Liver (tissue), 9 donors: ENCODE data around the gene KIF1A. TPM values are rescaled to one million over a fixed set of nuclear protein-coding genes. Genes with fewer than 3 reads are reported as not detected.

ENCODE experiments used
- DNase-seq: peaks from one replicate; pipeline ENCODE4 v3.0.0-alpha.2; 2017; ENCODE audit warnings: low spot score
- H3K27ac ChIP-seq, 2 donors: one replicate each; pipeline ENCODE4 v1.7.0; 2013; ENCODE audit warnings: inconsistent platforms in 2 of 2, low read length in 2 of 2, control low read depth in 1 of 2, low read depth in 1 of 2, mild to moderate bottlenecking in 1 of 2
- H3K27me3 ChIP-seq, 4 donors: one replicate each; pipeline versions ENCODE4 v1.6.1 to v1.7.0; 2013; ENCODE audit warnings: low read length in 3 of 4, inconsistent platforms in 1 of 4, mild to moderate bottlenecking in 1 of 4, moderate library complexity in 1 of 4; ENCODE audit not compliant: control insufficient read depth in 4 of 4, insufficient read depth in 4 of 4
- H3K36me3 ChIP-seq, 4 donors: one replicate each; pipeline versions ENCODE4 v1.6.1 to v1.7.0; 2013; ENCODE audit warnings: low read length in 3 of 4, mild to moderate bottlenecking in 3 of 4, low read depth in 1 of 4, moderate library complexity in 1 of 4; ENCODE audit not compliant: control insufficient read depth in 4 of 4, insufficient read depth in 3 of 4
- H3K4me1 ChIP-seq, 4 donors: one replicate each; pipeline versions ENCODE4 v1.6.1 to v1.7.0; 2013; ENCODE audit warnings: low read length in 3 of 4, mild to moderate bottlenecking in 3 of 4, moderate library complexity in 1 of 4; ENCODE audit not compliant: control insufficient read depth in 4 of 4, insufficient read depth in 4 of 4
- H3K4me3 ChIP-seq, 3 donors: one replicate each; pipeline versions ENCODE4 v1.6.1 to v1.7.0; 2013; ENCODE audit warnings: low read length in 3 of 3, control low read depth in 1 of 3, low read depth in 1 of 3, mild to moderate bottlenecking in 1 of 3
- H3K9ac ChIP-seq, 2 donors: one replicate each; pipeline ENCODE4 v1.7.0; 2013; ENCODE audit warnings: low read length in 2 of 2, mild to moderate bottlenecking in 2 of 2, moderate library complexity in 2 of 2, control low read depth in 1 of 2, low read depth in 1 of 2
- H3K9me3 ChIP-seq, 4 donors: one replicate each; pipeline versions ENCODE4 v1.6.1 to v1.7.0; 2013; ENCODE audit warnings: low read length in 3 of 4; ENCODE audit not compliant: control insufficient read depth in 4 of 4
- ATF3 ChIP-seq: IDR thresholded peaks from 2 replicates; pipeline ENCODE4 v1.6.1; 2016; ENCODE audit warnings: antibody characterized with exemption
- CTCF ChIP-seq: fragments of 150-350 bp; IDR thresholded peaks from 2 replicates; pipeline ENCODE4 v1.5.1; 2017; ENCODE audit warnings: improper control_type of control experiment, low read depth, low read length; ENCODE audit not compliant: missing input control
- EGR1 ChIP-seq, 2 donors: IDR thresholded peaks; 2 replicates each; pipeline ENCODE4 v1.6.1; 2016 to 2018; ENCODE audit warnings: antibody characterized with exemption in 2 of 2, low read depth in 2 of 2
- FOXA1 ChIP-seq: IDR thresholded peaks from 2 replicates; pipeline ENCODE4 v1.6.1; 2016; ENCODE audit warnings: antibody characterized with exemption
- FOXA2 ChIP-seq: IDR thresholded peaks from 2 replicates; pipeline ENCODE4 v1.6.1; 2016; ENCODE audit warnings: antibody characterized with exemption
- GABPA ChIP-seq, 2 donors: IDR thresholded peaks in 1 of 2; conservative IDR thresholded peaks in 1 of 2; 2 replicates each; pipeline ENCODE4 v1.6.1; 2016; ENCODE audit warnings: antibody characterized with exemption in 2 of 2, mild to moderate bottlenecking in 1 of 2, moderate library complexity in 1 of 2
- HNF4A ChIP-seq, 2 donors: conservative IDR thresholded peaks; 2 replicates each; pipeline ENCODE4 v1.6.1; 2016; ENCODE audit warnings: antibody characterized with exemption in 2 of 2, mild to moderate bottlenecking in 2 of 2
- HNF4G ChIP-seq: IDR thresholded peaks from 2 replicates; pipeline ENCODE4 v1.6.1; 2016; ENCODE audit warnings: antibody characterized with exemption
- JUND ChIP-seq, 2 donors: IDR thresholded peaks; 2 replicates each; pipeline ENCODE4 v1.6.1; 2016; ENCODE audit warnings: antibody characterized with exemption in 2 of 2
- MAX ChIP-seq: IDR thresholded peaks from 2 replicates; pipeline ENCODE4 v1.6.1; 2016; ENCODE audit warnings: antibody characterized with exemption
- NR2F2 ChIP-seq: IDR thresholded peaks from 2 replicates; pipeline ENCODE4 v1.6.1; 2016; ENCODE audit warnings: antibody characterized with exemption
- RAD21 ChIP-seq, 2 donors: IDR thresholded peaks; 2 replicates each; pipeline ENCODE4 v1.6.1; 2016; ENCODE audit warnings: antibody characterized with exemption in 2 of 2, mild to moderate bottlenecking in 2 of 2
- RXRA ChIP-seq, 2 donors: IDR thresholded peaks; 2 replicates each; pipeline ENCODE4 v1.6.1; 2017 to 2018; ENCODE audit warnings: antibody characterized with exemption in 2 of 2, mild to moderate bottlenecking in 1 of 2
- SP1 ChIP-seq: IDR thresholded peaks from 2 replicates; pipeline ENCODE4 v1.6.1; 2018; ENCODE audit warnings: antibody characterized with exemption, mild to moderate bottlenecking
- TAF1 ChIP-seq: conservative IDR thresholded peaks from 2 replicates; pipeline ENCODE4 v1.6.1; 2016; ENCODE audit warnings: antibody characterized with exemption, mild to moderate bottlenecking
- YY1 ChIP-seq: IDR thresholded peaks from 2 replicates; pipeline ENCODE4 v1.6.1; 2016; ENCODE audit warnings: antibody characterized with exemption, mild to moderate bottlenecking
- ZBTB33 ChIP-seq: IDR thresholded peaks from 2 replicates; pipeline ENCODE4 v1.6.1; 2016; ENCODE audit warnings: antibody characterized with exemption
- WGBS: extraction: QIAGEN DNeasy Blood & Tissue Kit; methylation state at CpG from one replicate; pipeline ENCODE4 v1.1.7; 2013; 5-methylcytosine and 5-hydroxymethylcytosine counted together
- polyA plus RNA-seq, 2 donors: library from polyadenylated mRNA; stranded (reverse) in 1 of 2; unstranded in 1 of 2; fragments of 200-250 nt in 1 of 2; fragments of >200 nt in 1 of 2; fragmentation: Nextera tagmentation in 1 of 2; extraction: Ambion mirVana in 1 of 2; gene quantifications; one replicate each; pipeline versions ENCODE4 v1.2.1 to v1.2.3, GENCODE V29; 2013 to 2015
- total RNA-seq, 2 donors: library from RNA; depleted of rRNA; stranded (reverse); fragments of >200 nt; gene quantifications; one replicate each; pipeline ENCODE4 v1.2.3, GENCODE V29; 2014
- TF ChIP-seq, protein P1 (sequence below): IDR thresholded peaks from 2 replicates; pipeline ENCODE4 v1.6.1; 2016; ENCODE audit warnings: antibody characterized with exemption, mild to moderate bottlenecking
- donor health status: healthy.
- donor health status: healthy.
- donor health status: healthy.
- donor health status: healthy.
- donor health status: healthy.

The KIF1A gene
- total and polyA plus RNA-seq, 4 donors: 0.03 to 0.21 (median 0.11) TPM

- TF ChIP-seq HNF4G (no peak), RAD21 (IDR thresholded peaks at IDR 0.05) (no peak), JUND (IDR thresholded peaks at IDR 0.05) (no peak), EGR1 (IDR thresholded peaks at IDR 0.05; ENCODE audit: low read depth in 2 of 2) (no peak), GABPA (IDR thresholded peaks at IDR 0.05 in 1 of 2, conservative IDR thresholded peaks at IDR 0.05 in 1 of 2) (no peak), TAF1 (no peak), YY1 (no peak), MAX (no peak)
Observed at GRCh38 chr2:240762249-240762648, 57.8 kb downstream of the KIF1A start (continued).

DNA sequence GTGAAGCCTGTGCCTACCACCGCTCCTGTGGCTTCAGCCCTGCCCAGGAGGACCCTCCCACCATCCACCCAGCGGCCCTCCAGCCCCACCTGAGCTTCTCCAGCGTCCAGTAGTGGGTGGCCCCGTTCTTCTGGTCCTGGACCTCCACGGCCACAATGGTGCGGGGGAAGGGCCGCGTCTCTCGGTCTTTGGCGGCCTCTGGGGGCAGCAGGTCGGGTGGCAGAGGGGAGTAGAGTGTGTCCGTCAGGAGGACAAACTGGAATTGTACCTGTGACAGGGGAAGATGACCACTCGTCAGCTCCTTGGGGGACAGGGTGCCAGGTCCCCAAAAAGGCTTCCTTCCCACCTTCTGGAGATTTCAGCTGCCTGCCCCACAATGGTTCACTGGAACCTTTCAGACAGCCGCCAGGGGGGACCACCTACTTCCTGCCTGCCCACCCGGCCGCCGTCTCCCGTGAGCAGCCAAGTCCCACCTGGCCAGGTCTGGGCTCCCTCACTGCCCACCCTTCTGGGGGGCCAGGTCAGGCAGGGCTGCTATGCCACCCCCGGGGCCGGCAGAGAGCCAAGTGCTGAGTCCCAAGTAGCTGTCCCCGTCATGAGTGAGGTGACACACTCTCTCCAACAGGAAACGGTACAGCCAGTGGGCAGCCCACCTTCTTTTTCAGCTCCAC is 59.3 kb downstream of the KIF1A start:
- H3K9ac ChIP-seq: no peak overlapping the region
- no peak overlapping the region for H3K27ac ChIP-seq
- WGBS: 84% methylated on average over 22 of the region's 22 CpGs
- no peak overlapping the region for H3K4me3 ChIP-seq
- no peaks in the 10 kb centered on the region for H3K4me1 ChIP-seq
- H3K9me3 ChIP-seq: no peaks in the 10 kb centered on the region
- TF ChIP-seq FOXA1 (no peak), JUND (IDR thresholded peaks at IDR 0.05) (no peak), ATF3 (no peak), SP1 (no peak), HNF4A (conservative IDR thresholded peaks at IDR 0.05) (no peak), YY1 (no peak), MAX (no peak), CTCF (no peak), FOXA2 (no peak), RAD21 (IDR thresholded peaks at IDR 0.05) (no peak), HNF4G (no peak), GABPA (IDR thresholded peaks at IDR 0.05 in 1 of 2, conservative IDR thresholded peaks at IDR 0.05 in 1 of 2) (no peak), TAF1 (no peak), EGR1 (IDR thresholded peaks at IDR 0.05; ENCODE audit: low read depth in 2 of 2) (no peak), NR2F2 (no peak), ZBTB33 (no peak), RXRA (IDR thresholded peaks at IDR 0.05) (no peak)
- TF ChIP-seq, protein P1, sequence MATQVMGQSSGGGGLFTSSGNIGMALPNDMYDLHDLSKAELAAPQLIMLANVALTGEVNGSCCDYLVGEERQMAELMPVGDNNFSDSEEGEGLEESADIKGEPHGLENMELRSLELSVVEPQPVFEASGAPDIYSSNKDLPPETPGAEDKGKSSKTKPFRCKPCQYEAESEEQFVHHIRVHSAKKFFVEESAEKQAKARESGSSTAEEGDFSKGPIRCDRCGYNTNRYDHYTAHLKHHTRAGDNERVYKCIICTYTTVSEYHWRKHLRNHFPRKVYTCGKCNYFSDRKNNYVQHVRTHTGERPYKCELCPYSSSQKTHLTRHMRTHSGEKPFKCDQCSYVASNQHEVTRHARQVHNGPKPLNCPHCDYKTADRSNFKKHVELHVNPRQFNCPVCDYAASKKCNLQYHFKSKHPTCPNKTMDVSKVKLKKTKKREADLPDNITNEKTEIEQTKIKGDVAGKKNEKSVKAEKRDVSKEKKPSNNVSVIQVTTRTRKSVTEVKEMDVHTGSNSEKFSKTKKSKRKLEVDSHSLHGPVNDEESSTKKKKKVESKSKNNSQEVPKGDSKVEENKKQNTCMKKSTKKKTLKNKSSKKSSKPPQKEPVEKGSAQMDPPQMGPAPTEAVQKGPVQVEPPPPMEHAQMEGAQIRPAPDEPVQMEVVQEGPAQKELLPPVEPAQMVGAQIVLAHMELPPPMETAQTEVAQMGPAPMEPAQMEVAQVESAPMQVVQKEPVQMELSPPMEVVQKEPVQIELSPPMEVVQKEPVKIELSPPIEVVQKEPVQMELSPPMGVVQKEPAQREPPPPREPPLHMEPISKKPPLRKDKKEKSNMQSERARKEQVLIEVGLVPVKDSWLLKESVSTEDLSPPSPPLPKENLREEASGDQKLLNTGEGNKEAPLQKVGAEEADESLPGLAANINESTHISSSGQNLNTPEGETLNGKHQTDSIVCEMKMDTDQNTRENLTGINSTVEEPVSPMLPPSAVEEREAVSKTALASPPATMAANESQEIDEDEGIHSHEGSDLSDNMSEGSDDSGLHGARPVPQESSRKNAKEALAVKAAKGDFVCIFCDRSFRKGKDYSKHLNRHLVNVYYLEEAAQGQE: no peak
- no peak for DNase-seq
- no peaks in the 10 kb centered on the region for H3K36me3 ChIP-seq
- no peaks in the 10 kb centered on the region for H3K27me3 ChIP-seq
